Panc1 (cell line): ENCODE results near the gene CDK4.

Experiments used
- POLR2AphosphoS5 ChIP-seq: IDR thresholded peaks from 2 replicates; pipeline ENCODE4 v1.6.1; 2012; ENCODE audit warnings: mild to moderate bottlenecking, low read depth, low read length, moderate library complexity
- TF ChIP-seq, protein P1 (sequence below): fragments of 450-650 bp; IDR thresholded peaks from 2 replicates; pipeline ENCODE4 v1.5.1; 2017; ENCODE audit warnings: mild to moderate bottlenecking
- TF ChIP-seq, protein P2 (sequence below), 2 experiments: IDR thresholded peaks; 2 replicates each; pipeline ENCODE4 v1.6.1; 2011 to 2012; ENCODE audit warnings: low read depth in 2 of 2, control low read depth in 1 of 2, low read length in 1 of 2, mild to moderate bottlenecking in 1 of 2, moderate library complexity in 1 of 2; ENCODE audit not compliant: insufficient read depth in 1 of 2

DNA sequence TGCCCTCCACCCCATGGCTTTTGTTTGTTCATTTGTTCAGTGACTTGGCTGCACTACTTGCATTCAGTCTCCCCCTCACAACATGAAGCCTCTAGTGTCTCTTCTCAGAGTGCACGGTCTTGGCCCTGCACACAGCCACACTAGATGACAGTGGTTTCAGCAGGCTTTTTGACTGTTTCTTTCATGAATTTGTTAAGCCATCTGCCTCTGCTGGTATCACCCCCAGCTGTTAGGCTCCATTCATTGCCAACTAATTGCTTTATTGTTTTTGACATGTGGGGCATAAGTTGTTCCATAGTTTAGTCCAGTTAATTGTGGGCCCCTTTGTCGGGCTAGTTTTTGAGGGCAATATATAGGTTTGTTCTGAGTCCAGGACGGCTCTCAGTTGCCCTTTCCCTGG, 39.4 kb downstream of the CDK4 start:
- TF ChIP-seq, protein P1, sequence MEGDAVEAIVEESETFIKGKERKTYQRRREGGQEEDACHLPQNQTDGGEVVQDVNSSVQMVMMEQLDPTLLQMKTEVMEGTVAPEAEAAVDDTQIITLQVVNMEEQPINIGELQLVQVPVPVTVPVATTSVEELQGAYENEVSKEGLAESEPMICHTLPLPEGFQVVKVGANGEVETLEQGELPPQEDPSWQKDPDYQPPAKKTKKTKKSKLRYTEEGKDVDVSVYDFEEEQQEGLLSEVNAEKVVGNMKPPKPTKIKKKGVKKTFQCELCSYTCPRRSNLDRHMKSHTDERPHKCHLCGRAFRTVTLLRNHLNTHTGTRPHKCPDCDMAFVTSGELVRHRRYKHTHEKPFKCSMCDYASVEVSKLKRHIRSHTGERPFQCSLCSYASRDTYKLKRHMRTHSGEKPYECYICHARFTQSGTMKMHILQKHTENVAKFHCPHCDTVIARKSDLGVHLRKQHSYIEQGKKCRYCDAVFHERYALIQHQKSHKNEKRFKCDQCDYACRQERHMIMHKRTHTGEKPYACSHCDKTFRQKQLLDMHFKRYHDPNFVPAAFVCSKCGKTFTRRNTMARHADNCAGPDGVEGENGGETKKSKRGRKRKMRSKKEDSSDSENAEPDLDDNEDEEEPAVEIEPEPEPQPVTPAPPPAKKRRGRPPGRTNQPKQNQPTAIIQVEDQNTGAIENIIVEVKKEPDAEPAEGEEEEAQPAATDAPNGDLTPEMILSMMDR, result no peak
- no peak for TF ChIP-seq POLR2AphosphoS5
- TF ChIP-seq, protein P2, sequence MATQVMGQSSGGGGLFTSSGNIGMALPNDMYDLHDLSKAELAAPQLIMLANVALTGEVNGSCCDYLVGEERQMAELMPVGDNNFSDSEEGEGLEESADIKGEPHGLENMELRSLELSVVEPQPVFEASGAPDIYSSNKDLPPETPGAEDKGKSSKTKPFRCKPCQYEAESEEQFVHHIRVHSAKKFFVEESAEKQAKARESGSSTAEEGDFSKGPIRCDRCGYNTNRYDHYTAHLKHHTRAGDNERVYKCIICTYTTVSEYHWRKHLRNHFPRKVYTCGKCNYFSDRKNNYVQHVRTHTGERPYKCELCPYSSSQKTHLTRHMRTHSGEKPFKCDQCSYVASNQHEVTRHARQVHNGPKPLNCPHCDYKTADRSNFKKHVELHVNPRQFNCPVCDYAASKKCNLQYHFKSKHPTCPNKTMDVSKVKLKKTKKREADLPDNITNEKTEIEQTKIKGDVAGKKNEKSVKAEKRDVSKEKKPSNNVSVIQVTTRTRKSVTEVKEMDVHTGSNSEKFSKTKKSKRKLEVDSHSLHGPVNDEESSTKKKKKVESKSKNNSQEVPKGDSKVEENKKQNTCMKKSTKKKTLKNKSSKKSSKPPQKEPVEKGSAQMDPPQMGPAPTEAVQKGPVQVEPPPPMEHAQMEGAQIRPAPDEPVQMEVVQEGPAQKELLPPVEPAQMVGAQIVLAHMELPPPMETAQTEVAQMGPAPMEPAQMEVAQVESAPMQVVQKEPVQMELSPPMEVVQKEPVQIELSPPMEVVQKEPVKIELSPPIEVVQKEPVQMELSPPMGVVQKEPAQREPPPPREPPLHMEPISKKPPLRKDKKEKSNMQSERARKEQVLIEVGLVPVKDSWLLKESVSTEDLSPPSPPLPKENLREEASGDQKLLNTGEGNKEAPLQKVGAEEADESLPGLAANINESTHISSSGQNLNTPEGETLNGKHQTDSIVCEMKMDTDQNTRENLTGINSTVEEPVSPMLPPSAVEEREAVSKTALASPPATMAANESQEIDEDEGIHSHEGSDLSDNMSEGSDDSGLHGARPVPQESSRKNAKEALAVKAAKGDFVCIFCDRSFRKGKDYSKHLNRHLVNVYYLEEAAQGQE (IDR thresholded peaks at IDR 0.05; ENCODE audit: insufficient read depth in 1 of 2, low read depth in 2 of 2, low read length in 1 of 2), result no peak
